GM23338 (cell line): ENCODE results near the gene TRIM39.

ENCODE experiments used
- CREB1 ChIP-seq: fragments of 250-450 bp; sonication (Bioruptor Pico); IDR thresholded peaks from 2 replicates; pipeline ENCODE4 v1.5.0; 2020; ENCODE audit warnings: low read depth, mild to moderate bottlenecking, moderate library complexity
- CTCF ChIP-seq, 2 experiments: fragments of 200-600 bp in 1 of 2; sonication (generic) in 1 of 2; conservative IDR thresholded peaks; 2 replicates each; pipeline versions ENCODE4 v1.5.1 to v1.6.1; 2016 to 2017; ENCODE audit warnings: antibody characterized with exemption in 2 of 2, low read depth in 2 of 2, mild to moderate bottlenecking in 2 of 2, moderate library complexity in 1 of 2
- EZH2 ChIP-seq: fragments of 200-600 bp; sonication (generic); IDR thresholded peaks from one replicate; pipeline ENCODE4 v1.8.0; 2017; ENCODE audit warnings: antibody characterized with exemption, mild to moderate bottlenecking, low read depth; ENCODE audit not compliant: unreplicated experiment
- EZH2phosphoT487 ChIP-seq: fragments of 200-600 bp; sonication (generic); IDR thresholded peaks from one replicate; pipeline ENCODE4 v1.8.1; 2018; ENCODE audit warnings: antibody characterized with exemption; ENCODE audit not compliant: unreplicated experiment
- JUNB ChIP-seq: IDR thresholded peaks from one replicate; pipeline ENCODE4 v1.6.1; 2016; ENCODE audit warnings: antibody characterized with exemption; ENCODE audit not compliant: unreplicated experiment
- NANOG ChIP-seq: IDR thresholded peaks from 2 replicates; pipeline ENCODE4 v1.6.1; 2016; ENCODE audit warnings: antibody characterized with exemption, borderline replicate concordance
- POLR2AphosphoS5 ChIP-seq: IDR thresholded peaks from 2 replicates; pipeline ENCODE4 v1.6.1; 2016; ENCODE audit warnings: antibody characterized with exemption, low read depth
- REST ChIP-seq: IDR thresholded peaks from one replicate; pipeline ENCODE4 v1.6.1; 2018; ENCODE audit warnings: antibody characterized with exemption; ENCODE audit not compliant: unreplicated experiment
- ZNF114 ChIP-seq: fragments of 250-450 bp; sonication (Bioruptor Pico); IDR thresholded peaks from 2 replicates; pipeline ENCODE4 v1.5.0; 2020; ENCODE audit warnings: mild to moderate bottlenecking, moderate library complexity
- ZNF462 ChIP-seq: fragments of 250-450 bp; sonication (Bioruptor Pico); IDR thresholded peaks from 2 replicates; pipeline ENCODE4 v1.5.0; 2020; ENCODE audit warnings: mild to moderate bottlenecking, moderate library complexity

GRCh38 chr6:30311101-30311500 is 15.6 kb upstream of the TRIM39 start:
- TF ChIP-seq EZH2 (no peak), CTCF (conservative IDR thresholded peaks at IDR 0.05; ENCODE audit: low read depth in 2 of 2) (no peak), REST (peak; percentile 70), POLR2AphosphoS5 (no peak), EZH2phosphoT487 (no peak), NANOG (no peak), ZNF462 (no peak), ZNF114 (no peak), CREB1 (CRISPR knock-in tag) (no peak), JUNB (no peak)
